IgD-negative memory B cell (primary cell): ENCODE measurements around the gene IL6ST. TPM values are rescaled to one million over a fixed set of nuclear protein-coding genes. Genes with fewer than 3 reads are reported as not detected.
A peak's percentile ranks its signal among the peaks of the same experiment; 100 is the strongest.

Experiments
- H3K27ac Mint-ChIP-seq, 3 donors: one replicate each; pipeline ENCODE4 v1.8.0; 2020 to 2022; ENCODE audit warnings: mild to moderate bottlenecking in 3 of 3, mixed read lengths in 3 of 3, moderate library complexity in 1 of 3
- H3K27me3 Mint-ChIP-seq: one replicate; pipeline ENCODE4 v1.8.0; 2021; ENCODE audit warnings: mixed read lengths
- H3K36me3 Mint-ChIP-seq: one replicate; pipeline ENCODE4 v1.8.0; 2020; ENCODE audit warnings: mild to moderate bottlenecking, mixed read lengths
- H3K4me1 Mint-ChIP-seq, 3 donors: one replicate each; pipeline ENCODE4 v1.8.0; 2020 to 2022; ENCODE audit warnings: mixed read lengths in 3 of 3, mild to moderate bottlenecking in 1 of 3
- H3K4me3 Mint-ChIP-seq, 4 donors: one replicate each; pipeline ENCODE4 v1.8.0; 2020 to 2022; ENCODE audit warnings: mild to moderate bottlenecking in 4 of 4, mixed read lengths in 4 of 4, moderate library complexity in 3 of 4
- H3K9me3 Mint-ChIP-seq, 3 donors: one replicate each; pipeline ENCODE4 v1.8.0; 2020 to 2021; ENCODE audit warnings: mixed read lengths in 3 of 3, mild to moderate bottlenecking in 1 of 3
- polyA plus RNA-seq: library from polyadenylated mRNA; unstranded; fragments of 300-500 nt; fragmentation: Illumina TruSeq; gene quantifications from one replicate; pipeline ENCODE4 v1.2.3, GENCODE V29; 2021

Gene IL6ST
- polyA plus RNA-seq, 1 donor from 2014 or later: 4.9 TPM

DNA sequence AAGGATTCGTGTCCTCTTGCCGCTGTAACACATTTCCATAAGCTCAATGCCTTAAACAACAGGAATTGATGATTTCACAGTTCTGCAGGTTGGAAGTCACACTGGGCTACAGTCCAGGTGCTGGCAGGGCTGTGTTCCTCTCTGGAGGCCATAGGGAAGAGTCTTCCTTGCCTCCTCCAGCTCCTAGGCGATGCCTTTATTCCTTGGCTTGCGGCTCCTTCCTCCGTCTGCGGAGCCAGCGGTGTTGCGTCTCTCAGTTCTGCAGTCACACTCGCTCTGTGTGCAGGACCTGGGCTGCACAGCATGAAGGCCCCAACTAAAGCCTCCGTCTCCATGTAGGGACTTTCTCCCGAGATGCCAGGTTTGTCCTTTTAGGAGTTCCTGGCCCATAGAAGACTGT lies 70.0 kb downstream of the IL6ST start:
- H3K27me3 Mint-ChIP-seq: peaks cover 14% of the 10 kb centered on the region
- no peaks in the 10 kb centered on the region for H3K36me3 Mint-ChIP-seq
- peaks cover 6% of the 10 kb centered on the region in 3 donors for H3K4me1 Mint-ChIP-seq
- no peaks in the 10 kb centered on the region for H3K9me3 Mint-ChIP-seq
- H3K27ac Mint-ChIP-seq: no peak overlapping the region
- no peak overlapping the region for H3K4me3 Mint-ChIP-seq

DNA sequence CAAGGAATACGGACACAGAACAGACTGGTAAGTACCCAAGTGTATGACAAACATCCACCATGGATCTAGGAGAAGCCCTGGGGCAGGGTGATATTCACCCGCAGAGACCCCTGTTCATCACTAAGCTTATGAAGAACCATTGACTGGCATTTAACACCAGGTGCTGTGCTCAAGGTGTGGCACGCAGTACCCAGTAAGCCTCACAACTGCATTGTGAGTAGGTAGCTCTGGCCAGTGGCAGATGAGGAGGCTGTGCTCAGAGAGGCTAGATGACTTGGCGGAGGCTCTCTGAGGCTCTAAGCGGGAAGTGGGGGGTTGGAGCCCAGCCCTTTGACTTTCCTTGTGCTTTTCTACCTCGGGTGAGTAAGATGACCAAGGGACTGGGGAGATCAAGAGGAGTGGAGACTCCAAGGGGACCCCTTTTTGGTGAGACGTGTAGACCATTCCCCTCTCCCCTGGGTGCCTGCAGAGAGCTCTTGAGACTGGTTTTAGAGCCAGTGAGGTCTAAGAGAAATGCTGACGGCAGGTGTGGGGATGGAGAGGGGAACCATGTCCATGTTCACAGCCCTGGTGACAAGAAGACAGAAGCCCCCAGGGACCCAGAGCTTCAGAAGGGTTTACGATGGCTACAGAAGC lies 70.8 kb downstream of the IL6ST start:
- H3K36me3 Mint-ChIP-seq: no peaks in the 10 kb centered on the region
- H3K27ac Mint-ChIP-seq: no peak overlapping the region
- peaks cover 14% of the 10 kb centered on the region for H3K27me3 Mint-ChIP-seq
- H3K9me3 Mint-ChIP-seq: no peaks in the 10 kb centered on the region
- H3K4me1 Mint-ChIP-seq: peaks cover 10 to 13% (median 11%) of the 10 kb centered on the region in 3 donors
- H3K4me3 Mint-ChIP-seq: peak overlapping the region in 2 of 4 donors; percentile 89 to 97

DNA sequence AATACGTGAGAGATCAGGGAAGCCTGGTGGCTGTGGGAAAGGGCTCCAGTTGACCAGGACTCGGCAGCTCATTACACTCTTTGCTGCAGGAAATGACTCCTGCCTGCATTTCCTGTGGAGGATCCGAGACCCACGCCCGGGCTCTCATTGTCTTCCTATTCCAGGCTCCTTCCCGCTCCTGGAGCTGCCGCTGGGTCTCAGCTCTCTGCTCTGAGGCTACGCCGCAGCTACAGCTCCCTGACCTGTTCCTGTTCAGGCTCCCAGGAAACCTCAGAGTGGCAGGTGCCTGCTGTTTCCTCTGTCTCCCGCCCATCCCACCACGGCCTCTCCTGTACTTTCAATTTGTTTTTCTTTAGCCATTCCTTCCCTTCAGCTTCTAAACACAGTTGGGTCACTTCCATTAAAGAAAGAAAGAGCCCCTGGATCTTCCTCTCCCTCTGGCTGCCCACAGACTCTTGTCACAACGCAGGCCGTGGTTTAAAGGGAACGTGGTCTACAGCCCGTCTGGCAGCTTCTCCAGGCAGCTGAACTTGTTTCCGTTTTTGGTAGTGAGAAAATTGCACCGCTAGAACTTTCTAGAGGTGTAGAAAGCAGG lies 71.5 kb downstream of the IL6ST start:
- no peaks in the 10 kb centered on the region for H3K36me3 Mint-ChIP-seq
- peaks cover 10 to 13% (median 11%) of the 10 kb centered on the region in 3 donors for H3K4me1 Mint-ChIP-seq
- H3K9me3 Mint-ChIP-seq: no peaks in the 10 kb centered on the region
- peak overlapping the region in 1 of 3 donors; percentile 93 for H3K27ac Mint-ChIP-seq
- H3K27me3 Mint-ChIP-seq: peaks cover 14% of the 10 kb centered on the region
- H3K4me3 Mint-ChIP-seq: peak overlapping the region; percentile 71 to 97 (median 82)

DNA sequence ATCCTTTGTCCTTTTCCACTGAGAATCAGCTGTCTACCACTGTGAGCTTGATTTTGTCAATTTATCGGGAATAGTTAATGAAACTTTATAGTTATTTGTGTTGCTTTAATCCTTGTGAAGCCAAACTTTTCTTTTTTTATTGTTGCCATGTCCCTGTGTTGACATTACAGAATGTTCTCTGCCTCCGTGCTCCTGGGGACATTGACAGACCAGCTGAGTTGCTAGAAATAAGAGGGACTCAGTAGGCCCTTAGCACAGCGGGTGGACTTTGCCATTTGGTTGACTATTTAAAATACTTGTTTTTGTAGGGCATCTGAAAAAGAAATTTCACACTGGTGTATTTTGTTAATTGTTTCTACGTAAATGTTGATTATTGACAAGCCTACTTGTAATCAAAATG lies 73.1 kb downstream of the IL6ST start:
- H3K36me3 Mint-ChIP-seq: no peaks in the 10 kb centered on the region
- no peak overlapping the region for H3K4me3 Mint-ChIP-seq
- H3K9me3 Mint-ChIP-seq: no peaks in the 10 kb centered on the region
- no peak overlapping the region for H3K27ac Mint-ChIP-seq
- peaks cover 10 to 13% (median 12%) of the 10 kb centered on the region in 3 donors for H3K4me1 Mint-ChIP-seq
- peaks cover 14% of the 10 kb centered on the region for H3K27me3 Mint-ChIP-seq

DNA sequence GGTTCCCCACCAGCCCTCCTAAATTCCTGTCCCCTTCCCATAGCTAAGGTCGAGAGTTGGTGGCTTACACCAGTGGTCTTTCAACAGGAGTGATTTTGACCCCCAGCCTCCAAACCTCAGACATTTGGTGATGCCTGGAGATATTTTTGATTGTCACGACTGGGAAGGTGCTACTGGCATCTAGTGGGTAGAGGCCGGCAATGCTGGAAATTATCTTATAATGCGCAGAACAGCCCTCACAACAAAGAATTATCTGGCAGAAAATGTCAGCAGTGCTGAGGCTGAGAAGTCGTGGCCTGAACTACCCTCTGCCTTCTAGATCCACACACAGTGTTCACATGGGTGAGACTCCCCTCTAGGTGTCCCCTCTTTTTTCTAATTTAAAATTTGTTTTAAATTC lies 74.0 kb downstream of the IL6ST start:
- Mint-ChIP-seq H3K27ac (no peak overlapping the region), H3K36me3 (no peaks in the 10 kb centered on the region), H3K4me3 (no peak overlapping the region), H3K4me1 (peaks cover 10 to 13% (median 12%) of the 10 kb centered on the region in 3 donors), H3K9me3 (no peaks in the 10 kb centered on the region), H3K27me3 (peaks cover 14% of the 10 kb centered on the region)

DNA sequence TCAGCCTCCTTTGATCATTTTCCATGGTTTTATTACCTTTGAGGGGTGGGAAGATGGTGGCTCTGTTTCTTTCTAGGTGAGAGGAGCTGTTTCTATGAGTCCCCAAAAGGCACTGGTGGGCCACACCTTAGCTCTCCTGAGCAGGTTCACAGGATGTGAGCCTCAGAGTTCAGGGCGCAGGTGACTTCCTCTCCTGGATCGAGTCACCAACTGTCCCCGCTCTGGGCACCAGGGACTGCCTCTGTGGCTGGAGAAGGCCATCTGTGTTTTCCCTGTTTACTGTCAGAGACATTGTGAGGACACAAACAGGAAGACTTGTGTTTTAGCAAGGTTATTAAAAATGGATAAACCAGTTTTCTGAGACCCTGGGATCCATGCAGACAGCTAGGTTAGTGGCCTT lies 75.1 kb downstream of the IL6ST start:
- no peak overlapping the region for H3K4me3 Mint-ChIP-seq
- H3K27ac Mint-ChIP-seq: no peak overlapping the region
- H3K27me3 Mint-ChIP-seq: peaks cover 11% of the 10 kb centered on the region
- H3K9me3 Mint-ChIP-seq: no peaks in the 10 kb centered on the region
- no peaks in the 10 kb centered on the region for H3K36me3 Mint-ChIP-seq
- H3K4me1 Mint-ChIP-seq: peaks cover 10 to 13% (median 12%) of the 10 kb centered on the region in 3 donors

DNA sequence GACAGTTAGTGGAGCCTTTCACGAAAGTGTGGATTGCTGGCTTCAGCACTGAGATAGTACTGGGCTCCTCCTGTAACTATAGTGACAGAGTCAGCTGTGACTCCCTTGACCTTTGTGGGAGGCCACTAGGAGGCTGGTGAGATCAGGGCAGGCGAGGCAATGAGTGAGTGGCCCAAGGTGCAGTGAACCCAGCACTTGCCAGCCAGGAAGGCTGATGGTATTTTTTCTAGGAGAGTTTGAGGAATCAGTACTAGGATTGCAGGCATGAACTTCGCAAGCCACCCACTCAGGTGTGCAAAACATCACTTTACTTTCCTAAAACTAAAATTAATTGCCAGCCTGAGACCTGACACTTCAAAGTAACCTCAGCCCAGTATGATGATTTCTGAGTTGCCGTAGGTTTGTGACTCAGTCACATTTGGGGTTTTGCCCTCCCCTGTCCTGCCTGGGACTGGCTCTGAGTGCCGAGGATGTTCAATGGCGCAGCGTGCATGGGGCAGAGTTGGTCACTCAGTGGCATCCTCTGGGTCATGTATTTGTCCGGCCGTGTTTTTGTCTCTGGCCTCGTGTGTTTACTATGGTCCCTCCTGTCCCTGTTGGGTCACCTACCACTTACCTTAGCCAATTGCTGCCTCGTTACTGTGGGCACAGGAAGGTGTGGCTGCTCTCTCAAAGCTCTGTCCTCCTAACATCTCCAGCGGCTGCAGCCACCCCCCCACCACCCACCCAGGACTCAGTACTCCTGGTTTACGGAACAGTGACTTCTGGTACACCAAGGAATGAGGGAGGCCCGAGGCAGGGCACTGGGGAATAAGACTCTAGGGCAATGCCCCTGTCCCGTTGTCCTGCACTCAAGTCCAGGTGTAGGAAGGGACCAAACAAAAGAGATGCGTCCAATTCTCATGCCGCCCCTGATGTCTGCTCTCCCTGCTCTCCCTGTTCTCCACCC lies 76.4 kb downstream of the IL6ST start:
- H3K27ac Mint-ChIP-seq: no peak overlapping the region
- H3K4me3 Mint-ChIP-seq: no peak overlapping the region
- H3K27me3 Mint-ChIP-seq: peaks cover 3% of the 10 kb centered on the region
- H3K36me3 Mint-ChIP-seq: no peaks in the 10 kb centered on the region
- no peaks in the 10 kb centered on the region for H3K9me3 Mint-ChIP-seq
- peaks cover 7 to 10% (median 9%) of the 10 kb centered on the region in 3 donors for H3K4me1 Mint-ChIP-seq

DNA sequence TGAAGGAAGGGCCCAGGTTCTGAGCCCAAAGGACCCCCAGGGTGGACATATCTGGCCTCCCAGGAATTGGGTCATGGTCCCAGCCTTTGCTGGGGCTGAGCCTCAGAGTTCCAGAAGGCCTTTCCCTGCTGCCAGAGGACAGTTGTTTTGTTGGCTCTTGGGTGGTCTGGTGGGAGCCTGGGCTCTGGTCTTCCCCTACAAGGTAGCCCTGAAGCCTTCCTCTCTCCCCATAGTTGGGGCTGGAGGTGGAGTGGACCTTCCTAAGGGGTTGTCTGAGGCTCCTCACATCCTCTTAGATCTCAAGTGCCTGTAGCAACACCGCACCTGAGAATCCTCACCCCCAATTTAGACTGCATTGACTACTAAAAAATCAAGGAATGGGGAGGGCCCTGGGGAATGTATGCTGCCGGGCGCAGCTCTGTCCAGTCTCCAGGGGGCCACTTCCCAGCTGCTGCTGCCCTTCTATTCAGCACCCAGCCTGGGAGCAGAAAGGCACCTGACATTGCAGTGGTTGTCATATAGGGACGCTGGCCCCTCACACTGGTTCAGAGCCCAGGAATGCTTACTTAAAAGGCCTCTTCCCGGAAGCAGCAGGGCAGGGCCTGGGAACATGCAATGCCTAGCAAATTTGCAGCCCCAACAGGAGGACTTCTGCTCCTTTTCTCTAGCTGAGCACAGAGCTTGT lies 77.2 kb downstream of the IL6ST start:
- H3K36me3 Mint-ChIP-seq: no peaks in the 10 kb centered on the region
- no peaks in the 10 kb centered on the region for H3K9me3 Mint-ChIP-seq
- peaks cover 2% of the 10 kb centered on the region for H3K27me3 Mint-ChIP-seq
- peak overlapping the region in 1 of 4 donors; percentile 8 for H3K4me3 Mint-ChIP-seq
- H3K27ac Mint-ChIP-seq: no peak overlapping the region
- peaks cover 6 to 8% (median 7%) of the 10 kb centered on the region in 3 donors for H3K4me1 Mint-ChIP-seq

DNA sequence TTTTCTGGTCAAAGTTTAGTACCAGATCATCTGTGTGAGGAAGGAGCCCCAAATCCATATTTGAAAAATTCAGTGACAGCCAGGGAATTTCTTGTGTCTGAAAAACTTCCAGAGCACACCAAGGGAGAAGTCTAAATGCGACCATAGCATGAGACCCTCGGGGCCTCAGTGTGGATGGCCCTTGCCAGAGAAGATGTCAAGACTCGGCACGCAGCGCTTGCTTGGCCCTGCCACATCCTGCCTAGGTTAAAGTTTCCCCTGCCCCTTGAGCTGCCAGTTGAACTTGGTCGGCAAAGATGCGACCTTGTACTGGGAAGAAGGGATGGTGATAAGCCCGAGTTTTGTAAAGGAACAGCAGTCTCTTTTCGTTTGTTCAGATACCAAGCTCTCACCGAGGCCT lies 77.8 kb downstream of the IL6ST start:
- peaks cover 0 to 1% (median 0%) of the 10 kb centered on the region in 3 donors for H3K9me3 Mint-ChIP-seq
- peaks cover 3% of the 10 kb centered on the region for H3K27me3 Mint-ChIP-seq
- H3K4me1 Mint-ChIP-seq: peaks cover 6 to 8% (median 7%) of the 10 kb centered on the region in 3 donors

DNA sequence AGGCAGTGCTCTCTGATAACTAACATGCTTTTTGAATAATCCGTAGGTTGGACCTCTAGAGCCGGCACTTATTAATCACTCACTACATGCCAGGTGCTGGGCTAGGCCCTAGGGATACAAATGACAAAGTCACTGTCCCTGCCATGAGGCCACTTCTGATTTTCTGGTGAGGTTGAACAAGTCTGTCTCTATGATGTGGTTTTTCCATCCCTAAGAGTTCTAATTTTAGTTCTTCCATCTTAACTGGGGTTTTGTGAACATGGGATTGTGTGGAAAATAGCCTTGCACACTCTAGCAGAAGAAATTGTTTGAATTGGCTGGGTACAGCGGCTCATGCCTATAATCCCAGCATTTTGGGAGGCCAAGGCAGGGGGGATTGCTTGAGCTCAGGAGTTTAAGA lies 79.0 kb downstream of the IL6ST start:
- peaks cover 6 to 8% (median 7%) of the 10 kb centered on the region in 3 donors for H3K4me1 Mint-ChIP-seq
- H3K27me3 Mint-ChIP-seq: peaks cover 3% of the 10 kb centered on the region
- H3K36me3 Mint-ChIP-seq: no peaks in the 10 kb centered on the region
- H3K9me3 Mint-ChIP-seq: peaks cover 0 to 1% (median 0%) of the 10 kb centered on the region in 3 donors
- no peak overlapping the region for H3K4me3 Mint-ChIP-seq
- no peak overlapping the region for H3K27ac Mint-ChIP-seq

More for the DNA sequence above, 77.8 kb downstream of the IL6ST start:
- no peak overlapping the region for H3K27ac Mint-ChIP-seq
- peak overlapping the region in 1 of 4 donors; percentile 8 for H3K4me3 Mint-ChIP-seq
- H3K36me3 Mint-ChIP-seq: no peaks in the 10 kb centered on the region

DNA sequence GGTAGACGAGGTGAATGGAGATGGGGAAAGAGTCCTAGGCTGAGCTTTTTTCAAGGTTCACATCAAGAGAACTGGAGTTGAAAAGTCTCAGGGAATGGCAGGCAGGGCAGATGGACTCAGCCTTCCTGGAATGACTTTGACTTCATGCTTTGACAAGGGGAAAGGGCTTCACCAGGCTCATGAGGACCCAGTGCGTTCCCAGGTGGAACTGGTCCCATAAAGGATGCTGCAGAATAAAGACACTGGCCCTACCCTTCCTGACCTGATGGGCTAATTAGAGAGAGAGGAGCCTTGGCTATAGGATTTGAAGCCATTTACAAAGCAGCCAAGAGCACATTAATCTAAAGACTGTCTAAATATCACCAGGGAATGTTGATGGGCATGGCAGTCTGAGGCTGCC lies 79.8 kb downstream of the IL6ST start:
- no peaks in the 10 kb centered on the region for H3K36me3 Mint-ChIP-seq
- H3K27me3 Mint-ChIP-seq: peaks cover 2% of the 10 kb centered on the region
- no peak overlapping the region for H3K27ac Mint-ChIP-seq
- peaks cover 6 to 8% (median 7%) of the 10 kb centered on the region in 3 donors for H3K4me1 Mint-ChIP-seq
- no peak overlapping the region for H3K4me3 Mint-ChIP-seq
- H3K9me3 Mint-ChIP-seq: peaks cover 0 to 1% (median 0%) of the 10 kb centered on the region in 3 donors

DNA sequence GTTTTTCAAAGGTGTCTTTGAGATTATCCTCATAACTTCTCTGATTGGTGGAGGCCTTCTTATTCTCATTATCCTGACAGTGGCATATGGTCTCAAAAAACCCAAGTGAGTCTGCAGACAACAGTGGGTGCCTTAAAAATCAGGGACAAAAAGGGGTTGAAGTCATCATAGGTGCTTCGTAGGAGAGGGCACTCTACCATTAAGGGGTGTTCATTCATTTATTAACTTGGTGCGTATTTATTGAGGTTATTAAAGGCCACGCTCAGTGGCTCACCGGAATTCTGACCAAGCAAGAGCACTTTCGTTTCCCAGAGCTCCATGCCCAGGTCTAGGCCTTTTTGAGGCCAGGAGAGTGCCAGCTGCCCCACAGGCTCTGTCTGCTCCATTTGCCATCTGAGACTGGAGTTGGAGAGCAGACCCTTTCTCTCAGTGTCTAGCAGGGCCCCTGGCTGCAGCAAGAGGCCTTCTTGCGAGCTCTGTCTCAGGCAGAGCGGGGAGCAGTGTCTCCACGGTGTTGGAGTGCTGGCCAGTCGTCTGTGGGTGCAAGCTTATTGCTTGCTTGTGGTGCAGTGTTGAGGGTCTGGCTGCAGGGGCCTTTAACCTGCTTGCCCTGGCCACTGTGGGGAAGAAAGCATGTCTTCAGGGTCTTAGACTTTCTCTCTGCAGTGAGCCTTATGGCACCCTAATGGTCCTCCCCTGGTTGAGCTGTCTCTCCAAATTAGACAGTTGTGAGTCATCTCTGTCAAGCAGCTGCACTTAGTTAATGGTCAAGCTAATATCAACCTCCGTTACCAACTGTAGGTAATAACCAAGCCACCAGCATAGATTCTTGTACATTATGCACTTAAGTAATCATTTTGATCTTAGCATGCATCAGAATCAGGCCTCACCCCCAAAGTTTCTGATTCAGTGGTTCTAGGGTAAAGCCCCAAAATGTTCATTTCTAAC lies 81.0 kb downstream of the IL6ST start:
- peak overlapping the region in 1 of 3 donors; percentile 37 for H3K27ac Mint-ChIP-seq
- H3K36me3 Mint-ChIP-seq: no peaks in the 10 kb centered on the region
- no peak overlapping the region for H3K4me3 Mint-ChIP-seq
- H3K27me3 Mint-ChIP-seq: peaks cover 2% of the 10 kb centered on the region
- peaks cover 0 to 2% (median 1%) of the 10 kb centered on the region in 3 donors for H3K9me3 Mint-ChIP-seq
- peaks cover 0 to 2% (median 0%) of the 10 kb centered on the region in 3 donors for H3K4me1 Mint-ChIP-seq

DNA sequence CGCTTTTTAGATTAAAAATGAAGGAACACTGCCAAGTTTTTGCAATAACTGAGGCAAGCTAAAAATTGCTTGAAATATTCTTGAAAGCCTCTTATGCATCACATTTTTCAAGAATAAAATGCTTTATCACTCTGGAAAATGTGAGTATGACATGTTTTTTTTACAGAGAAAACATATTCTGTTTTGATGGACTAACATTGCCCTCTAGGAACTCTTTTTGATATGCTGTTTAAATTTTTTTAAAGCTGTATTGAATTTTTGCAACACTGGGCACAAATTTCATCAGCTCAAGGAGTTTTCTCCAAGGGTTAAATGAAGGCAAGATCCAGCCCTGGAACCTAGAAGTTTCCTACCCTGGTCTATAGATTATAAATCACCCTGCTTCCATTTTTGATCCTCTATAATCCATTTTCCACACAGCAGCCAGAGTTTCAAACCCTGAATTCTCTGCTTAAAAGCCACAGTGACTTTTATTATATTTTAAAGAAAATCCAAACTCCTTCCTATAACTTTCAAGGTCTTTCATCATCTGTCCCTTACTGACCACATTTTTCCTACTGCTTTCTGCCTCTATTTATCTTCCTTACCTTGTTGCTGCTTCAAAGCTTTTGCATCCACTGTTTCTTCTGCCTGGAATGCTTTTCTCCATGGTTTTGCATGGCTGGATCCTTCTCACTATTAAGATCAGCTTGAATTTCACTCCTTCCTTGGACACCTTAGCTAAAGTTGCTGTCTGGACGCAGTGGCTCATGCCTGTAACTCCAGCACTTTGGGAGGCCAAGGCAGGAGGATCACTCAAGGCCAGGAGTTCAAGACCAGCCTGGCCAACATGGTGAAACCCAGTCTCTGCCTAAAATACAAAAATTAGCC lies 82.7 kb downstream of the IL6ST start:
- no peaks in the 10 kb centered on the region for H3K36me3 Mint-ChIP-seq
- no peak overlapping the region for H3K27ac Mint-ChIP-seq
- peaks cover 2% of the 10 kb centered on the region for H3K27me3 Mint-ChIP-seq
- no peak overlapping the region for H3K4me3 Mint-ChIP-seq
- peaks cover 0 to 2% (median 1%) of the 10 kb centered on the region in 3 donors for H3K9me3 Mint-ChIP-seq
- H3K4me1 Mint-ChIP-seq: no peaks in the 10 kb centered on the region
